Sigmoid colon (tissue), 7 donors: ENCODE data around the gene CDHR2. TPM values are rescaled to one million over a fixed set of nuclear protein-coding genes. Genes with fewer than 3 reads are reported as not detected.
A peak's percentile ranks its signal among the peaks of the same experiment; 100 is the strongest.

Experiments used
- DNase-seq: peaks from one replicate; pipeline ENCODE4 v3.0.0-alpha.2; 2019
- H3K27ac ChIP-seq, 4 donors: fragments of 200-600 bp; sonication (generic); one replicate each; pipeline ENCODE4 v1.5.1; 2016 to 2019; ENCODE audit warnings: mild to moderate bottlenecking in 1 of 4
- H3K27me3 ChIP-seq, 3 donors: fragments of 200-600 bp; sonication (generic); one replicate each; pipeline ENCODE4 v1.5.1; 2019; ENCODE audit warnings: mild to moderate bottlenecking in 1 of 3
- H3K36me3 ChIP-seq, 4 donors: fragments of 200-600 bp; sonication (generic); one replicate each; pipeline ENCODE4 v1.5.1; 2016 to 2019
- H3K4me1 ChIP-seq, 4 donors: fragments of 200-600 bp; sonication (generic); one replicate each; pipeline ENCODE4 v1.5.1; 2017 to 2019
- H3K4me3 ChIP-seq, 4 donors: fragments of 200-600 bp; sonication (generic); one replicate each; pipeline ENCODE4 v1.5.1; 2017 to 2019; ENCODE audit warnings: mild to moderate bottlenecking in 2 of 4, moderate library complexity in 1 of 4
- H3K9me3 ChIP-seq, 4 donors: fragments of 200-600 bp in 3 of 4; sonication (generic) in 3 of 4; one replicate each; pipeline versions ENCODE4 v1.5.1 to v1.6.1; 2013 to 2019
- CTCF ChIP-seq, 4 experiments: fragments of 450-650 bp in 3 of 4; fragments of 200-600 bp in 1 of 4; IDR thresholded peaks; one replicate each; pipeline ENCODE4 v1.5.1; 2016 to 2019; ENCODE audit warnings: antibody characterized with exemption in 4 of 4, mild to moderate bottlenecking in 3 of 4, moderate library complexity in 2 of 4
- EP300 ChIP-seq, 4 donors: sonication (generic); formaldehyde crosslinking; IDR thresholded peaks; one replicate each; pipeline ENCODE4 v1.6.1; 2017; ENCODE audit warnings: antibody characterized with exemption in 4 of 4
- POLR2A ChIP-seq, 2 donors: fragments of 450-650 bp; IDR thresholded peaks; one replicate each; pipeline ENCODE4 v1.6.1; 2016; ENCODE audit warnings: antibody characterized with exemption in 2 of 2, mild to moderate bottlenecking in 2 of 2, moderate library complexity in 2 of 2
- POLR2AphosphoS5 ChIP-seq, 4 donors: sonication (generic); formaldehyde crosslinking; IDR thresholded peaks; one replicate each; pipeline ENCODE4 v1.6.1; 2017; ENCODE audit warnings: antibody characterized with exemption in 4 of 4
- WGBS, 2 donors: extraction: QIAGEN DNeasy Blood & Tissue Kit; methylation state at CpG; one replicate each; pipeline ENCODE4 v1.1.7; 2013; 5-methylcytosine and 5-hydroxymethylcytosine counted together
- intact Hi-C: fragments of 100-400 bp; cut with DNase I; formaldehyde crosslinking; loops from one replicate; pipeline ENCODE4 v1.15.1; 2023
- polyA plus RNA-seq, 3 donors: library from polyadenylated mRNA; stranded (reverse); fragments of 200-250 nt; gene quantifications; one replicate each; pipeline ENCODE4 v1.2.3, GENCODE V29; 2013
- total RNA-seq, 4 donors: library from RNA; depleted of rRNA; stranded (reverse); fragments of >200 nt; gene quantifications; one replicate each; pipeline ENCODE4 v1.1.0, GENCODE V29; 2016
- donor health status: healthy with polysubstance abuse.
- donor health status: Bipolar disorder and iron deficiency.
- donor health status: healthy.

CDHR2 gene
- total and polyA plus RNA-seq, 7 donors = 0.71 to 57.9 (median 9.6) TPM; not detected in 2

GRCh38 chr5:176537554-176538229, 11.4 kb upstream of the CDHR2 start:
- DNase-seq = peak; percentile 100
- Histone ChIP-seq H3K4me1 (peaks cover 0 to 64% (median 53%) of the 10 kb centered on the region in 4 donors), H3K27me3 (no peaks in the 10 kb centered on the region), H3K4me3 (peak overlapping the region; percentile 67 to 96 (median 90)), H3K36me3 (no peaks in the 10 kb centered on the region), H3K9me3 (no peaks in the 10 kb centered on the region), H3K27ac (peak overlapping the region; percentile 93 to 99 (median 98))
- whole genome bisulfite sequencing, 2 donors = 0% methylated on average over 43 of the region's 43 CpGs
- TF ChIP-seq CTCF (IDR thresholded peaks at IDR 0.05) = no peak
- peak in 1 of 4 donors; percentile 78 for TF ChIP-seq EP300 (IDR thresholded peaks at IDR 0.05)
- TF ChIP-seq POLR2A (IDR thresholded peaks at IDR 0.05) = peak in 1 of 2 donors; percentile 34
- TF ChIP-seq POLR2AphosphoS5 (IDR thresholded peaks at IDR 0.05) = peak; percentile 6 to 88 (median 50)
- intact Hi-C loops = loop anchor here (2.0 to 10.0 kb wide), 4 partner anchors 89 to 487 kb away; partner anchors contain the start of genes FAF2, HIGD2A, KIAA1191 and NOP16

GRCh38 chr5:176538230-176538988, 10.7 kb upstream of the CDHR2 start:
- DNase-seq = no peak
- Histone ChIP-seq H3K4me1 (peaks cover 0 to 59% (median 47%) of the 10 kb centered on the region in 4 donors), H3K27me3 (no peaks in the 10 kb centered on the region), H3K4me3 (peak overlapping the region in 3 of 4 donors; percentile 67 to 96 (median 88)), H3K27ac (peak overlapping the region; percentile 93 to 99 (median 98)), H3K36me3 (no peaks in the 10 kb centered on the region), H3K9me3 (no peaks in the 10 kb centered on the region)
- TF ChIP-seq EP300 (IDR thresholded peaks at IDR 0.05) (no peak), CTCF (IDR thresholded peaks at IDR 0.05) (no peak), POLR2AphosphoS5 (IDR thresholded peaks at IDR 0.05) (no peak)
- intact Hi-C loops = loop anchor here (5.0 to 10.0 kb wide), 3 partner anchors 154 to 486 kb away; partner anchors contain the start of genes HIGD2A, KIAA1191, NOP16 and ZNF346
- WGBS, 2 donors = 17 to 33% methylated on average over 13 of the region's 13 CpGs

GRCh38 chr5:176538989-176539384, 10.2 kb upstream of the CDHR2 start:
- WGBS, 2 donors = 60 to 68% methylated on average over 5 of the region's 5 CpGs
- H3K4me1 ChIP-seq = peaks cover 0 to 59% (median 43%) of the 10 kb centered on the region in 4 donors
- H3K36me3 ChIP-seq = no peaks in the 10 kb centered on the region
- no peak overlapping the region for H3K4me3 ChIP-seq
- DNase-seq = no peak
- peak overlapping the region in 1 of 4 donors; percentile 93 for H3K27ac ChIP-seq
- no peaks in the 10 kb centered on the region for H3K9me3 ChIP-seq
- no peak for TF ChIP-seq EP300 (IDR thresholded peaks at IDR 0.05)
- TF ChIP-seq POLR2AphosphoS5 (IDR thresholded peaks at IDR 0.05) = no peak
- no peak for TF ChIP-seq CTCF (IDR thresholded peaks at IDR 0.05)
- TF ChIP-seq POLR2A (IDR thresholded peaks at IDR 0.05) = no peak
- intact Hi-C loops = loop anchor here (5.0 to 10.0 kb wide), 3 partner anchors 154 to 486 kb away; partner anchors contain the start of genes HIGD2A, KIAA1191, NOP16 and ZNF346
- no peaks in the 10 kb centered on the region for H3K27me3 ChIP-seq

- WGBS, 2 donors = 90 to 93% methylated on average over 8 of the region's 8 CpGs
- intact Hi-C loops = no loop called here
- Histone ChIP-seq H3K27ac (no peak overlapping the region), H3K9me3 (no peaks in the 10 kb centered on the region), H3K27me3 (no peaks in the 10 kb centered on the region), H3K36me3 (no peaks in the 10 kb centered on the region), H3K4me3 (no peak overlapping the region), H3K4me1 (peaks cover 0 to 45% (median 29%) of the 10 kb centered on the region in 4 donors)
- TF ChIP-seq CTCF (IDR thresholded peaks at IDR 0.05) (no peak), POLR2AphosphoS5 (IDR thresholded peaks at IDR 0.05) (no peak), POLR2A (IDR thresholded peaks at IDR 0.05) (no peak), EP300 (IDR thresholded peaks at IDR 0.05) (no peak)
- DNase-seq = no peak
Observed at GRCh38 chr5:176540476-176540899, 8.7 kb upstream of the CDHR2 start.
